H54 (cell line): Measurements from ENCODE around the gene CFAP298.
A peak's percentile ranks its signal among the peaks of the same experiment; 100 is the strongest.
"Not testable (repeated sequence)": the region's sequence is repeated elsewhere in the genome, so short reads cannot be mapped to it uniquely, and the experiment has no call there.

Experiments used
- DNase-seq: peaks from one replicate; pipeline ENCODE4 v3.0.0; 2011; ENCODE audit warnings: low spot score, mixed read lengths; ENCODE audit not compliant: insufficient read length
- FAIRE-seq: peaks from 3 replicates; lab custom pipeline; 2011; peaks lifted over from hg19 to GRCh38; lab: Jason Lieb, UNC
- POLR2A ChIP-seq: IDR thresholded peaks from 2 replicates; pipeline ENCODE4 v1.6.1; 2011; ENCODE audit warnings: low read depth, mild to moderate bottlenecking, low read length

The CFAP298 gene

DNA sequence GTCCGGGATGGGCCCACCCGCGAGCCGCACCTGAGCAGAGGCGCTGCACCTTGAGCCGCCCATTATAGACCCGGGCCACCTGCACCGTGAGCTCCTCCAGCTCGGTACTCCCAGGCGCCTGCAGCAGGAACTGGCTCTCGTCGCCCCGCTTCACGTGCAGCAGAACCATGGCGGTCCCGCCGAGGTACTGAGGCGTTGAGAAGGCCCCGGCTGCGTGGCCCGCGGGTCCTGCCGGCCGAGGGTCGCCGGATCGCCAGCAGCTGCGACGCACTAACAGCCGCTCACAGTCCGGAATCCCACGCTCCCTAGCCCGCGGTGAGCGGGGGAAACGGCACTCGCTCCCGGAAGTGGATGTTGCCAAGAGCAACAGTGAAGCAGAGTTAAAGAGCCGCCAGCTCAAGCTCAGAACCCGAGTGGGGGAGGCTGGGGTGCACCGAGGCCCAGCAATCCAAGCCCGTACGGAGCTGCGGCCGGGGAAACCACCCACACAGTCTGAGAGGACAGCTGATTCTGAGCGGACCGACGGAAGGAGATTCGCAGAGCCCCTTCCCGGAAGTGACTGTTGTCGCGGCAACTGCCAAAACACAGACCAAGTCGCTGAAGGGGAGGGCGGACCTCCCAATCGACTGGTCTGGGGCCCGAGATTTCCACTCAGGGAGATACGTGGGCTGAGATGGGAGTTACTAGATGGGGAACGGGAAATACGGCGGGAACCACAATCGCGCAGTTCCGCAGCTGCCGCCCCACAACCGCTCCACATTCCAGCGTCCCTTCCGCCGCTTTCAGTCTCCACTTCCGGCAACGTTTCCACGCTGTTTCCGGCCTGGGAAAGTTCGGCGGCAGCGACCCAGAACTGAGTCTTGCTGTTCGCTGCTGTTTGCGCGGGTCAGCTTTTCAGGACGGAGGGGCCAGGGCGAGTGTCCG, at the start of gene CFAP298:
Gene CFAP298, minus strand, starts transcription at position 303 of the 924 bp plus-strand sequence. Its CDS starts 134 bp downstream, at position 169.
- FAIRE-seq: no peak
- DNase-seq: peak; percentile 86
- peak; percentile 93 for TF ChIP-seq POLR2A

DNA sequence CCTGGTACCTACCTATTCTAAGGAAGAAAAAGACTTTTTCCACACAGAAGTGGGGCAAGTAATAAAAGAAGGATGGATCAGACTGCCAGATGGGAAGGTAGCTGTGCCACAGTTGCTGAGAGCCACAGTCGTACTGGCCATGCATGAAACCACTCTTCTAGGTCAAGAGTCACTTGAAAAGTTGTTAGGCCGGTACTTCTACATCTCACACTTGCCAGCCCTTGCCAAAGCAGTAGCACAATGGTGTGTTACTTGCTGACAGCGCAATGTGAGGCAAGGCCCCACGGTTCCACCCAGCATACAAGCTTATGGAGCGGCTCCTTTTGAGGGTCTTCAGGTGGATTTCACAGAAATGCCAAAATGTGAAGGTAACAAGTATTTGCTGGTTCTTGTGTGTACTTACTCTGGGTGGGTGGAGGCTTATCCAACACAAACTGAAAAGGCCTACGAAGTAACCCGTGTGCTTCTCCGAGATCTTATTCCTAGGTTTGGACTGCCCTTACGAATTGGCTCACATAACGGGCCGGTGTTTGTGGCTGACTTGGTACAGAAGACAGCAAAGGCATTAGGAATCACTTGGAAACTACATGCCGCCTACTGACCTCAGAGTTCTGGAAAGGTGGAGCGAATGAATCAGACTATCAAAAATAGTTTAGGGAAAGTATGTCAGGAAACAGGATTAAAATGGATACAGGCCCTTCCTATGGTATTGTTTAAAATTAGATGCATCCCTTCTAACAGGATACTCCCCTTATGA, 49.0 kb upstream of the CFAP298 start:
- FAIRE-seq, DNase-seq: not testable (repeated sequence)

- TF ChIP-seq POLR2A: no peak
- no peak for FAIRE-seq
- DNase-seq: no peak
Observed at GRCh38 chr21:32658524-32658923, 46.3 kb upstream of the CFAP298 start.

DNA sequence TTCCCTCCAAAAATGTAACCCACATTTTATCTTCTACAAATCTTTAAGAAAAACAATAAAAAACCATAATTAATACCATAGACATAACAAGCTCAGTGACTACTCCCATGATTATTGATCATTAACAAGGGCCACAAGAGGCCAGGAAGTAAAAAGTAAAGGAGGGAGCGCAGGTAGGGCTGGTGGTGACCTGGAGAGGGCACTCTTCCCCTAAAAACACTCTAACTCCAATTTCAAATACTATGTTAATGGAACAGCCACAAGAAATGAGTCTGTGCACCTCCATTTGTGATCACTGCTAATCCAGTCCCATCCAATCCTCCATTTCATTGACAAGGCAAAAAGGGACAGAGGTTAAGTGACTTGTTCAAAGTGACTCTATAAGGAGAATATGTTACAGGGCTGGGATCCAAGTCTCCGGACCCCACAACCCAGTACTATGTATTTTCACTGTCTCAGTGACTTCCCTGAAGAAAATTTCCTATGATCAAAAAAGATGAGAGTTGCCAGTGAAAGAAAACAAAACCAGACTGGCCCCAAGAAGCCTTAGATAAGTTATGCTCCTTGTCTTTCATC, 41.2 kb upstream of the CFAP298 start:
- peak; percentile 98 for FAIRE-seq
- no peak for TF ChIP-seq POLR2A
- peak; percentile 38 for DNase-seq

GRCh38 chr21:32648165-32648564, 36.0 kb upstream of the CFAP298 start:
- peak; percentile 6 for FAIRE-seq
- TF ChIP-seq POLR2A: no peak
- DNase-seq: no peak

DNA sequence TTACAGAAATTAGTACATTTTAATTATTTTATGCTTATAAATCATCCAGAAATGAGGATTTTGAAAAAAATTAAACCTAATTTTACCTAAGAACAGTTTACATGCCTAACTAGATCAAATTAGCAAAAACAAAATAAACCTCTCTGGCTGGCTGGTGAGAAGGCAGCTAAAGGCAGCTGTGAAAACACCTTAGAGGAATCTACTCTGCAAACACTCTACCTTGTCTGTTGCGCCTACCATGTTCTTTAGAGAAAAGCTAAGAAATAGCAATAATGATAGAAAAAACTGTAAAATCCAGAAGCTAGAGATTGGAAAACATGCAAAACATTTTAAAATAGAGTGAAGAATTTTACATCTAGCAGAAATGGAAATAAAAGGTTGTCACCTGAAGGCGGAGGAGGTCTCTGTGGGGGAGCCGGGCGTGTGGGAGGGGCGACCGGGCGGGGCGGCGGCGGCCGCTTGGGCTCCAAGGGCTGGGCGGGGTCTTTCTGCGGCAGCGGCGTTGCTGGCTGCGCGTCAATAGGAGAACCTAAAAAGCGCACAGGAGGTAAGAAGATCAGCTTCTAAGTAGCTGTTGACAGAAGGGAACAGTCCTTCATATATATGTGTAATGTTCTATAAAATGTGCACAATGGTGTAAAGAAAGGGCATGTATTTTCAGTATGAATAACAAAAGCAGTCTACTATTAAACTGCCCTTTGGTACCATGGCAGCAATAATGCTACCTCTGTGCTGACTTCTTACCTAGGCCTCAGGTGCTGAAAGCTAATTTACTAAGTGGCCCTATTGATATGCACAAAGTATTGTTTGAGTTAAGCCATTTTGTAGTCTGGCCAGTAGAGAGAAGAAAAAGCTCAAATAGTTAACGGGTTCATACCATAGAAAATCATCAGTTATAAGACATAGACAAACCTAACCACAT, 33.3 kb upstream of the CFAP298 start:
- DNase-seq: no peak
- FAIRE-seq: no peak
- no peak for TF ChIP-seq POLR2A

- DNase-seq (no peak), FAIRE-seq (no peak)
- no peak for TF ChIP-seq POLR2A
Observed at GRCh38 chr21:32641710-32642698, 29.8 kb upstream of the CFAP298 start.

GRCh38 chr21:32626621-32627196, 14.5 kb upstream of the CFAP298 start:
- DNase-seq: no peak
- TF ChIP-seq POLR2A: no peak
- no peak for FAIRE-seq

DNA sequence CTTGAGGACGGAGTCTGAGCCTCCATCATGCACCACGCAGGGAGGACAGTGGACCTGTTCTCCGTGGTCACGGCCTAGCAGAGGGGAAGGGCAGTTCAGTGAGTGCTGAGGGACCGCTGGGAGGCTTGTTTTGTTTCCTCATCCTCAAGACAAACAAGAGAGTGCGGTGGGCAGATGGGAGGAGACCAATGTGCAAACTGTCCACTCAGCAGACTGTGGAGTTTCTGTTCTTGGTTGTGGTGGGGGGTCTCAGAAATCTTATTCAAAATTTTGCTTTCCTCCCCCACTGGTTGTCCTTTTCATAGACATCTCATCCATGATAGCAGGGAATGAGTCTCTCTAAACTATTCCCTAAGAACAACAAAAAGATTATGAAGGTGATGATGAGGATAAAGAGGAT, 6.0 kb upstream of the CFAP298 start:
- not testable (repeated sequence) for FAIRE-seq, DNase-seq

GRCh38 chr21:32613436-32614043, 1.4 kb upstream of the CFAP298 start:
- FAIRE-seq: no peak
- no peak for DNase-seq
- TF ChIP-seq POLR2A: no peak

GRCh38 chr21:32612999-32613337, 791 bp upstream of the CFAP298 start:
- DNase-seq (no peak), FAIRE-seq (no peak)
- no peak for TF ChIP-seq POLR2A
